ENCODE results near the gene CLIC1. TPM values are rescaled to one million over a fixed set of nuclear protein-coding genes. Genes with fewer than 3 reads are reported as not detected.

The CLIC1 gene
- total and polyA plus RNA-seq, 2 experiments from 2014 or later = 269 to 296 TPM

DNA sequence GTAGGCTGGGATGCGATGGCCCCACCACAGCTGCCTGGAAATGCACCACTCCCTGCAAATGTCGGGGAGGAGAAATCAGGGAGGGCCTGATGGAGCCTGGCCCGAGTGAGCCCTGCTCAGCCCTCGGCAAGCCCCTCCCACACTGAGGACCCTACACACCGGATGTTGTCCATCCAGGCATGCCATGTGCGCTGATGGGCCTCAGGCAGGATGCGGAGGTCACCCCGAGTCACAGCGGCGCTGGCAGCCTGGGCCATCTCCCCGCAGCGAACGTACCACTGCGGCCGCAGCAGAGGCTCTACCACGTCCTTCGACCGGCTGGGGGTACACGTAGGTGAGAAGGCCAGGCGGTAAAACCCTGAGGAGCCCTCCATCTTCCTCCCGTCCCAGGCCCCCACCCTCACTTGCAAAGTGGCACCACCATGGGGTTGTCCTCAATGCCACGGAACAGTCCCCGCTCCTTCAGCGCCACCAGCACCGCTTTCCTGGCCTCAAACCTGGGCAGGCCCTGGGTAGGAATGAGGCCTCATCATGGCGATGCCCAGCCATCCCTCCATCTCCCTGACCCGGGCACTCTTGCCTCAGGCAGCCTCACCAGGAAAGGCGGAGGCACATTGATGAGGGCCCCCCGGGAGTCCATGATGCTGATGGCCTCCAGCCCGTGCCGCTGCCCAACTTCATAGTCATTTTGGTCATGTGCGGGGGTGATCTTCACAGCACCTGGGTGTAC is 46.0 kb upstream of the CLIC1 start:
- no peaks in the 10 kb centered on the region; the same call in 1 of the 2 replicates for H3K36me3 ChIP-seq (ENCODE audit: insufficient read depth)
- Mint-ChIP-seq H3K36me3 (ENCODE audit: low read depth) (peaks cover 56% of the 10 kb centered on the region), H3K27me3 (ENCODE audit: insufficient read depth, low read depth, poor library complexity) (peaks cover 13% of the 10 kb centered on the region), H3K4me1 (no peaks in the 10 kb centered on the region), H3K4me3 (no peak overlapping the region), H3K9me3 (no peaks in the 10 kb centered on the region), H3K27ac (no peak overlapping the region)
- ATAC-seq (no peak), DNase-seq (ENCODE audit: low spot score) (no peak)
- no peaks in the 10 kb centered on the region for H3K79me2 ChIP-seq (replicated peaks; ENCODE audit: insufficient read depth)
- H3K27ac ChIP-seq (ENCODE audit: low read depth) = no peak overlapping the region
- no peak overlapping the region for H3K4me3 ChIP-seq
- no peaks in the 10 kb centered on the region for H3K27me3 ChIP-seq (ENCODE audit: insufficient read depth)
- no peak overlapping the region for H3K4me2 ChIP-seq
- H3K9me2 ChIP-seq (ENCODE audit: insufficient read depth) = no peaks in the 10 kb centered on the region
- TF ChIP-seq ZNF331 (CRISPR knock-in tag; IDR thresholded peaks at IDR 0.05; ENCODE audit: low read depth) (no peak), POLR2AphosphoS5 (IDR thresholded peaks at IDR 0.05; ENCODE audit: low read depth) (no peak), EZH2 (IDR thresholded peaks at IDR 0.05; ENCODE audit: low read depth, unreplicated experiment) (no peak), EZH2phosphoT487 (IDR thresholded peaks at IDR 0.05; ENCODE audit: unreplicated experiment) (no peak), JUNB (IDR thresholded peaks at IDR 0.05; ENCODE audit: unreplicated experiment) (no peak), STAT1 (IDR thresholded peaks at IDR 0.05; ENCODE audit: unreplicated experiment) (no peak), ZNF114 (CRISPR knock-in tag; IDR thresholded peaks at IDR 0.05) (no peak), CREB1 (CRISPR knock-in tag; IDR thresholded peaks at IDR 0.05; ENCODE audit: low read depth) (no peak), NANOG (IDR thresholded peaks at IDR 0.05; ENCODE audit: borderline replicate concordance) (no peak)
- TF ChIP-seq, protein P1, sequence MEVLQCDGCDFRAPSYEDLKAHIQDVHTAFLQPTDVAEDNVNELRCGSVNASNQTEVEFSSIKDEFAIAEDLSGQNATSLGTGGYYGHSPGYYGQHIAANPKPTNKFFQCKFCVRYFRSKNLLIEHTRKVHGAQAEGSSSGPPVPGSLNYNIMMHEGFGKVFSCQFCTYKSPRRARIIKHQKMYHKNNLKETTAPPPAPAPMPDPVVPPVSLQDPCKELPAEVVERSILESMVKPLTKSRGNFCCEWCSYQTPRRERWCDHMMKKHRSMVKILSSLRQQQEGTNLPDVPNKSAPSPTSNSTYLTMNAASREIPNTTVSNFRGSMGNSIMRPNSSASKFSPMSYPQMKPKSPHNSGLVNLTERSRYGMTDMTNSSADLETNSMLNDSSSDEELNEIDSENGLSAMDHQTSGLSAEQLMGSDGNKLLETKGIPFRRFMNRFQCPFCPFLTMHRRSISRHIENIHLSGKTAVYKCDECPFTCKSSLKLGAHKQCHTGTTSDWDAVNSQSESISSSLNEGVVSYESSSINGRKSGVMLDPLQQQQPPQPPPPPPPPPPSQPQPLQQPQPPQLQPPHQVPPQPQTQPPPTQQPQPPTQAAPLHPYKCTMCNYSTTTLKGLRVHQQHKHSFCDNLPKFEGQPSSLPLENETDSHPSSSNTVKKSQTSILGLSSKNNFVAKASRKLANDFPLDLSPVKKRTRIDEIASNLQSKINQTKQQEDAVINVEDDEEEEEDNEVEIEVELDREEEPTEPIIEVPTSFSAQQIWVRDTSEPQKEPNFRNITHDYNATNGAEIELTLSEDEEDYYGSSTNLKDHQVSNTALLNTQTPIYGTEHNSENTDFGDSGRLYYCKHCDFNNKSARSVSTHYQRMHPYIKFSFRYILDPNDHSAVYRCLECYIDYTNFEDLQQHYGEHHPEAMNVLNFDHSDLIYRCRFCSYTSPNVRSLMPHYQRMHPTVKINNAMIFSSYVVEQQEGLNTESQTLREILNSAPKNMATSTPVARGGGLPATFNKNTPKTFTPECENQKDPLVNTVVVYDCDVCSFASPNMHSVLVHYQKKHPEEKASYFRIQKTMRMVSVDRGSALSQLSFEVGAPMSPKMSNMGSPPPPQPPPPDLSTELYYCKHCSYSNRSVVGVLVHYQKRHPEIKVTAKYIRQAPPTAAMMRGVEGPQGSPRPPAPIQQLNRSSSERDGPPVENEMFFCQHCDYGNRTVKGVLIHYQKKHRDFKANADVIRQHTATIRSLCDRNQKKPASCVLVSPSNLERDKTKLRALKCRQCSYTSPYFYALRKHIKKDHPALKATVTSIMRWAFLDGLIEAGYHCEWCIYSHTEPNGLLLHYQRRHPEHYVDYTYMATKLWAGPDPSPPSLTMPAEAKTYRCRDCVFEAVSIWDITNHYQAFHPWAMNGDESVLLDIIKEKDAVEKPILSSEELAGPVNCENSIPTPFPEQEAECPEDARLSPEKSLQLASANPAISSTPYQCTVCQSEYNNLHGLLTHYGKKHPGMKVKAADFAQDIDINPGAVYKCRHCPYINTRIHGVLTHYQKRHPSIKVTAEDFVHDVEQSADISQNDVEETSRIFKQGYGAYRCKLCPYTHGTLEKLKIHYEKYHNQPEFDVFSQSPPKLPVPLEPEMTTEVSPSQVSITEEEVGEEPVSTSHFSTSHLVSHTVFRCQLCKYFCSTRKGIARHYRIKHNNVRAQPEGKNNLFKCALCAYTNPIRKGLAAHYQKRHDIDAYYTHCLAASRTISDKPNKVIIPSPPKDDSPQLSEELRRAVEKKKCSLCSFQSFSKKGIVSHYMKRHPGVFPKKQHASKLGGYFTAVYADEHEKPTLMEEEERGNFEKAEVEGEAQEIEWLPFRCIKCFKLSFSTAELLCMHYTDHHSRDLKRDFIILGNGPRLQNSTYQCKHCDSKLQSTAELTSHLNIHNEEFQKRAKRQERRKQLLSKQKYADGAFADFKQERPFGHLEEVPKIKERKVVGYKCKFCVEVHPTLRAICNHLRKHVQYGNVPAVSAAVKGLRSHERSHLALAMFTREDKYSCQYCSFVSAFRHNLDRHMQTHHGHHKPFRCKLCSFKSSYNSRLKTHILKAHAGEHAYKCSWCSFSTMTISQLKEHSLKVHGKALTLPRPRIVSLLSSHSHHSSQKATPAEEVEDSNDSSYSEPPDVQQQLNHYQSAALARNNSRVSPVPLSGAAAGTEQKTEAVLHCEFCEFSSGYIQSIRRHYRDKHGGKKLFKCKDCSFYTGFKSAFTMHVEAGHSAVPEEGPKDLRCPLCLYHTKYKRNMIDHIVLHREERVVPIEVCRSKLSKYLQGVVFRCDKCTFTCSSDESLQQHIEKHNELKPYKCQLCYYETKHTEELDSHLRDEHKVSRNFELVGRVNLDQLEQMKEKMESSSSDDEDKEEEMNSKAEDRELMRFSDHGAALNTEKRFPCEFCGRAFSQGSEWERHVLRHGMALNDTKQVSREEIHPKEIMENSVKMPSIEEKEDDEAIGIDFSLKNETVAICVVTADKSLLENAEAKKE (CRISPR knock-in tag; IDR thresholded peaks at IDR 0.05) = no peak
- TF ChIP-seq, protein P2, sequence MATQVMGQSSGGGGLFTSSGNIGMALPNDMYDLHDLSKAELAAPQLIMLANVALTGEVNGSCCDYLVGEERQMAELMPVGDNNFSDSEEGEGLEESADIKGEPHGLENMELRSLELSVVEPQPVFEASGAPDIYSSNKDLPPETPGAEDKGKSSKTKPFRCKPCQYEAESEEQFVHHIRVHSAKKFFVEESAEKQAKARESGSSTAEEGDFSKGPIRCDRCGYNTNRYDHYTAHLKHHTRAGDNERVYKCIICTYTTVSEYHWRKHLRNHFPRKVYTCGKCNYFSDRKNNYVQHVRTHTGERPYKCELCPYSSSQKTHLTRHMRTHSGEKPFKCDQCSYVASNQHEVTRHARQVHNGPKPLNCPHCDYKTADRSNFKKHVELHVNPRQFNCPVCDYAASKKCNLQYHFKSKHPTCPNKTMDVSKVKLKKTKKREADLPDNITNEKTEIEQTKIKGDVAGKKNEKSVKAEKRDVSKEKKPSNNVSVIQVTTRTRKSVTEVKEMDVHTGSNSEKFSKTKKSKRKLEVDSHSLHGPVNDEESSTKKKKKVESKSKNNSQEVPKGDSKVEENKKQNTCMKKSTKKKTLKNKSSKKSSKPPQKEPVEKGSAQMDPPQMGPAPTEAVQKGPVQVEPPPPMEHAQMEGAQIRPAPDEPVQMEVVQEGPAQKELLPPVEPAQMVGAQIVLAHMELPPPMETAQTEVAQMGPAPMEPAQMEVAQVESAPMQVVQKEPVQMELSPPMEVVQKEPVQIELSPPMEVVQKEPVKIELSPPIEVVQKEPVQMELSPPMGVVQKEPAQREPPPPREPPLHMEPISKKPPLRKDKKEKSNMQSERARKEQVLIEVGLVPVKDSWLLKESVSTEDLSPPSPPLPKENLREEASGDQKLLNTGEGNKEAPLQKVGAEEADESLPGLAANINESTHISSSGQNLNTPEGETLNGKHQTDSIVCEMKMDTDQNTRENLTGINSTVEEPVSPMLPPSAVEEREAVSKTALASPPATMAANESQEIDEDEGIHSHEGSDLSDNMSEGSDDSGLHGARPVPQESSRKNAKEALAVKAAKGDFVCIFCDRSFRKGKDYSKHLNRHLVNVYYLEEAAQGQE (IDR thresholded peaks at IDR 0.05; ENCODE audit: unreplicated experiment) = no peak
- TF ChIP-seq, protein P3, sequence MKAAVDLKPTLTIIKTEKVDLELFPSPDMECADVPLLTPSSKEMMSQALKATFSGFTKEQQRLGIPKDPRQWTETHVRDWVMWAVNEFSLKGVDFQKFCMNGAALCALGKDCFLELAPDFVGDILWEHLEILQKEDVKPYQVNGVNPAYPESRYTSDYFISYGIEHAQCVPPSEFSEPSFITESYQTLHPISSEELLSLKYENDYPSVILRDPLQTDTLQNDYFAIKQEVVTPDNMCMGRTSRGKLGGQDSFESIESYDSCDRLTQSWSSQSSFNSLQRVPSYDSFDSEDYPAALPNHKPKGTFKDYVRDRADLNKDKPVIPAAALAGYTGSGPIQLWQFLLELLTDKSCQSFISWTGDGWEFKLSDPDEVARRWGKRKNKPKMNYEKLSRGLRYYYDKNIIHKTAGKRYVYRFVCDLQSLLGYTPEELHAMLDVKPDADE (IDR thresholded peaks at IDR 0.05) = no peak
- TF ChIP-seq, protein P4, sequence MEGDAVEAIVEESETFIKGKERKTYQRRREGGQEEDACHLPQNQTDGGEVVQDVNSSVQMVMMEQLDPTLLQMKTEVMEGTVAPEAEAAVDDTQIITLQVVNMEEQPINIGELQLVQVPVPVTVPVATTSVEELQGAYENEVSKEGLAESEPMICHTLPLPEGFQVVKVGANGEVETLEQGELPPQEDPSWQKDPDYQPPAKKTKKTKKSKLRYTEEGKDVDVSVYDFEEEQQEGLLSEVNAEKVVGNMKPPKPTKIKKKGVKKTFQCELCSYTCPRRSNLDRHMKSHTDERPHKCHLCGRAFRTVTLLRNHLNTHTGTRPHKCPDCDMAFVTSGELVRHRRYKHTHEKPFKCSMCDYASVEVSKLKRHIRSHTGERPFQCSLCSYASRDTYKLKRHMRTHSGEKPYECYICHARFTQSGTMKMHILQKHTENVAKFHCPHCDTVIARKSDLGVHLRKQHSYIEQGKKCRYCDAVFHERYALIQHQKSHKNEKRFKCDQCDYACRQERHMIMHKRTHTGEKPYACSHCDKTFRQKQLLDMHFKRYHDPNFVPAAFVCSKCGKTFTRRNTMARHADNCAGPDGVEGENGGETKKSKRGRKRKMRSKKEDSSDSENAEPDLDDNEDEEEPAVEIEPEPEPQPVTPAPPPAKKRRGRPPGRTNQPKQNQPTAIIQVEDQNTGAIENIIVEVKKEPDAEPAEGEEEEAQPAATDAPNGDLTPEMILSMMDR (conservative IDR thresholded peaks at IDR 0.05; ENCODE audit: low read depth in 2 of 2) = no peak
- H3K4me1 ChIP-seq (ENCODE audit: insufficient read depth) = no peaks in the 10 kb centered on the region
- H4K20me1 ChIP-seq (replicated peaks; ENCODE audit: insufficient read depth) = no peaks in the 10 kb centered on the region; the same call in 1 of the 2 replicates
- no peak overlapping the region for H2AFZ ChIP-seq
- peaks cover 4% of the 10 kb centered on the region; the same call in 1 of the 2 replicates for H3F3A ChIP-seq (replicated peaks; ENCODE audit: low read depth)
